ENCODE measurements around the gene GPR37L1.

GPR37L1 gene

GRCh38 chr1:202121006-202121405 is 1.7 kb upstream of the GPR37L1 start:
- no peak for FAIRE-seq
- TF ChIP-seq POLR2A (IDR thresholded peaks at IDR 0.05; ENCODE audit: low read depth, low read length) = no peak
- no peak for DNase-seq (ENCODE audit: insufficient read length, low spot score)

- DNase-seq (ENCODE audit: insufficient read length, low spot score) = no peak
- TF ChIP-seq POLR2A (IDR thresholded peaks at IDR 0.05; ENCODE audit: low read depth, low read length) = no peak
- no peak for FAIRE-seq
Observed at GRCh38 chr1:202123336-202123813, 658 bp downstream of the GPR37L1 start.

- FAIRE-seq (no peak), DNase-seq (ENCODE audit: insufficient read length, low spot score) (no peak)
- TF ChIP-seq POLR2A (IDR thresholded peaks at IDR 0.05; ENCODE audit: low read depth, low read length) = no peak
Observed at GRCh38 chr1:202124142-202124541, 1.4 kb downstream of the GPR37L1 start.

- FAIRE-seq (no peak), DNase-seq (ENCODE audit: insufficient read length, low spot score) (no peak)
- no peak for TF ChIP-seq POLR2A (IDR thresholded peaks at IDR 0.05; ENCODE audit: low read depth, low read length)
Observed at GRCh38 chr1:202125611-202126010, 2.9 kb downstream of the GPR37L1 start.

- DNase-seq (ENCODE audit: insufficient read length, low spot score) = no peak
- no peak for FAIRE-seq
- TF ChIP-seq POLR2A (IDR thresholded peaks at IDR 0.05; ENCODE audit: low read depth, low read length) = no peak
Observed at GRCh38 chr1:202126426-202126825, 3.7 kb downstream of the GPR37L1 start.

- DNase-seq (ENCODE audit: insufficient read length, low spot score) = no peak
- no peak for TF ChIP-seq POLR2A (IDR thresholded peaks at IDR 0.05; ENCODE audit: low read depth, low read length)
- FAIRE-seq = no peak
Observed at GRCh38 chr1:202127061-202127460, 4.3 kb downstream of the GPR37L1 start.

- TF ChIP-seq POLR2A (IDR thresholded peaks at IDR 0.05; ENCODE audit: low read depth, low read length) = no peak
- FAIRE-seq = no peak
- no peak for DNase-seq (ENCODE audit: insufficient read length, low spot score)
Observed at GRCh38 chr1:202127836-202128622, 5.3 kb downstream of the GPR37L1 start.

GRCh38 chr1:202129453-202130296 is 7.0 kb downstream of the GPR37L1 start:
- TF ChIP-seq POLR2A (IDR thresholded peaks at IDR 0.05; ENCODE audit: low read depth, low read length) = no peak
- FAIRE-seq = no peak

GRCh38 chr1:202130297-202130721 is 7.6 kb downstream of the GPR37L1 start:
- DNase-seq (ENCODE audit: insufficient read length, low spot score) (no peak), FAIRE-seq (no peak)
- TF ChIP-seq POLR2A (IDR thresholded peaks at IDR 0.05; ENCODE audit: low read depth, low read length) = no peak

More at GRCh38 chr1:202129453-202130296, 7.0 kb downstream of the GPR37L1 start:
- DNase-seq (ENCODE audit: insufficient read length, low spot score) = no peak

- TF ChIP-seq POLR2A (IDR thresholded peaks at IDR 0.05; ENCODE audit: low read depth, low read length) = no peak
- DNase-seq (ENCODE audit: insufficient read length, low spot score) (no peak), FAIRE-seq (no peak)
Observed at GRCh38 chr1:202130816-202131522, 8.3 kb downstream of the GPR37L1 start.

GRCh38 chr1:202131956-202132821 is 9.5 kb downstream of the GPR37L1 start:
- no peak for DNase-seq (ENCODE audit: insufficient read length, low spot score)
- no peak for TF ChIP-seq POLR2A (IDR thresholded peaks at IDR 0.05; ENCODE audit: low read depth, low read length)
- no peak for FAIRE-seq

- no peak for TF ChIP-seq POLR2A (IDR thresholded peaks at IDR 0.05; ENCODE audit: low read depth, low read length)
- DNase-seq (ENCODE audit: insufficient read length, low spot score) (no peak), FAIRE-seq (no peak)
Observed at GRCh38 chr1:202133001-202133400, 10.3 kb downstream of the GPR37L1 start.

GRCh38 chr1:202133496-202133895 is 10.8 kb downstream of the GPR37L1 start:
- TF ChIP-seq POLR2A (IDR thresholded peaks at IDR 0.05; ENCODE audit: low read depth, low read length) = no peak
- DNase-seq (ENCODE audit: insufficient read length, low spot score) (no peak), FAIRE-seq (no peak)

Data from H54 (cell line).